ENCODE measurements around the gene CHSY1.

The CHSY1 gene

DNA sequence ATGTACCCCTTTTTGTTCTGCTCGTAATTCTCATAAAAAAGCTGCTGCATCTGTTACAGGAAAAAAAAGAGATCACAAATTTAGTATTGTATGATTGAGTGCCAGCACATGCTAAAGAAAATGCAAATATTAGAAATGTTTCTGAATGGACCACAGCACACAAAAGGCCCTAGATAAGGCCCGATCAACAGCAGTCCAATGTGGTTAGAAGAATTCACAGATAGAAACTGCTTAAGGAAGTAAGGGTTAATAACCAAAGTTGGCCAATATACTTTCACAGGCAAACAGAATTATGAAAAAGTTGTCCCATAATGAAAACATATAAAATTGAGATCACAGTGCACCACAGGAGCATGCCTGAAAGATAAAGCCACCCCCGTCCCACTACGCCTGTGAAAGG is 72.9 kb downstream of the CHSY1 start:
- TF ChIP-seq SIN3A (IDR thresholded peaks at IDR 0.05; ENCODE audit: borderline replicate concordance, insufficient read depth, low read length) (no peak), FOXP2 (optimal IDR thresholded peaks at IDR 0.05; ENCODE audit: borderline replicate concordance, extremely low read depth, extremely low read length, insufficient read depth) (no peak), TAF1 (IDR thresholded peaks at IDR 0.05; ENCODE audit: borderline replicate concordance, insufficient read depth, low read length) (no peak), POLR2AphosphoS5 (IDR thresholded peaks at IDR 0.05; ENCODE audit: low read depth, low read length) (no peak)
- TF ChIP-seq, protein P1, sequence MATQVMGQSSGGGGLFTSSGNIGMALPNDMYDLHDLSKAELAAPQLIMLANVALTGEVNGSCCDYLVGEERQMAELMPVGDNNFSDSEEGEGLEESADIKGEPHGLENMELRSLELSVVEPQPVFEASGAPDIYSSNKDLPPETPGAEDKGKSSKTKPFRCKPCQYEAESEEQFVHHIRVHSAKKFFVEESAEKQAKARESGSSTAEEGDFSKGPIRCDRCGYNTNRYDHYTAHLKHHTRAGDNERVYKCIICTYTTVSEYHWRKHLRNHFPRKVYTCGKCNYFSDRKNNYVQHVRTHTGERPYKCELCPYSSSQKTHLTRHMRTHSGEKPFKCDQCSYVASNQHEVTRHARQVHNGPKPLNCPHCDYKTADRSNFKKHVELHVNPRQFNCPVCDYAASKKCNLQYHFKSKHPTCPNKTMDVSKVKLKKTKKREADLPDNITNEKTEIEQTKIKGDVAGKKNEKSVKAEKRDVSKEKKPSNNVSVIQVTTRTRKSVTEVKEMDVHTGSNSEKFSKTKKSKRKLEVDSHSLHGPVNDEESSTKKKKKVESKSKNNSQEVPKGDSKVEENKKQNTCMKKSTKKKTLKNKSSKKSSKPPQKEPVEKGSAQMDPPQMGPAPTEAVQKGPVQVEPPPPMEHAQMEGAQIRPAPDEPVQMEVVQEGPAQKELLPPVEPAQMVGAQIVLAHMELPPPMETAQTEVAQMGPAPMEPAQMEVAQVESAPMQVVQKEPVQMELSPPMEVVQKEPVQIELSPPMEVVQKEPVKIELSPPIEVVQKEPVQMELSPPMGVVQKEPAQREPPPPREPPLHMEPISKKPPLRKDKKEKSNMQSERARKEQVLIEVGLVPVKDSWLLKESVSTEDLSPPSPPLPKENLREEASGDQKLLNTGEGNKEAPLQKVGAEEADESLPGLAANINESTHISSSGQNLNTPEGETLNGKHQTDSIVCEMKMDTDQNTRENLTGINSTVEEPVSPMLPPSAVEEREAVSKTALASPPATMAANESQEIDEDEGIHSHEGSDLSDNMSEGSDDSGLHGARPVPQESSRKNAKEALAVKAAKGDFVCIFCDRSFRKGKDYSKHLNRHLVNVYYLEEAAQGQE (IDR thresholded peaks at IDR 0.05; ENCODE audit: insufficient read depth in 1 of 2, low read depth in 2 of 2, low read length in 2 of 2), result no peak

DNA sequence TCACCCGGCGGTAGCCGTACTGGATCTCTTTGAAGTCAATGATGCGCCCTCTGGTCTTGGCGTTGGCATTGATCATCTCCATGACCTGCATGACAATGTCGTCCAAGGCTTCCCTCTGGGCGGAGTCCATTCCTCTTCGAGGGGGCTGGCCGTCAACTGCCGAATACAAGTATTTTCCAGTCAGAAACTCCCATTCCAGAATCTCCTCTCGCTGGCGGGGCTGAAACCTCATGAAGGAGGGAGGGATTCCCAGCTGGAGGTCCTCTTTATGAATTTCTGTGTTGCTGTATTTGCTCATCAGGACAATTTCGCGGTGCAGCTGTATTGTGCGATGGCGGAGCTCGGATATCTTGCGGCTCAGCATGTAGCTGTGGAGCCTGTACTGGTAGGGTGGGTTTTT is 73.4 kb downstream of the CHSY1 start:
- TF ChIP-seq FOXP2 (optimal IDR thresholded peaks at IDR 0.05; ENCODE audit: borderline replicate concordance, extremely low read depth, extremely low read length, insufficient read depth), result no peak
- no peak for TF ChIP-seq POLR2AphosphoS5 (IDR thresholded peaks at IDR 0.05; ENCODE audit: low read depth, low read length)
- TF ChIP-seq TAF1 (IDR thresholded peaks at IDR 0.05; ENCODE audit: borderline replicate concordance, insufficient read depth, low read length), result no peak
- TF ChIP-seq, protein P1 (IDR thresholded peaks at IDR 0.05; ENCODE audit: insufficient read depth in 1 of 2, low read depth in 2 of 2, low read length in 2 of 2), result no peak
- no peak for TF ChIP-seq SIN3A (IDR thresholded peaks at IDR 0.05; ENCODE audit: borderline replicate concordance, insufficient read depth, low read length)

DNA sequence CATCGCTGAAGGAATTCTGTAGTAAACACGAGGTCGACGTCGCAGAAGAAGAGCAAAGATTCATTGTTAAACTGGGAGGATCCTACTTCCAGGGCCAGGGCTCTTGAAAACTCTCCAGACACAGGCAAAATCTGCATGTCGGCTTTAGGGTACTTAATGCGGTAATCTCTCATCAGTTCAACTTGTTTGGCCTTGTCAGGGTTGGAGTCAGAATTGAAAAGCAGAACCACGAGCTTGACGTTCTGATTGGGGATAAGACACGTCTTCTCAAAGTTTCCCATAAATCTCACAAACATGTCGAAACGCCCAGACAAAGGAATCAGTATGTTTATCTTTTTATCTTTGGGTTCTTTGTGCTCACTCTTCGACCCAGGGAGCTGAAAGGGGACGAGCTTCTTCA is 74.0 kb downstream of the CHSY1 start:
- TF ChIP-seq SIN3A (IDR thresholded peaks at IDR 0.05; ENCODE audit: borderline replicate concordance, insufficient read depth, low read length) (no peak), TAF1 (IDR thresholded peaks at IDR 0.05; ENCODE audit: borderline replicate concordance, insufficient read depth, low read length) (no peak), POLR2AphosphoS5 (IDR thresholded peaks at IDR 0.05; ENCODE audit: low read depth, low read length) (no peak), FOXP2 (optimal IDR thresholded peaks at IDR 0.05; ENCODE audit: borderline replicate concordance, extremely low read depth, extremely low read length, insufficient read depth) (no peak)
- TF ChIP-seq, protein P1 (IDR thresholded peaks at IDR 0.05; ENCODE audit: insufficient read depth in 1 of 2, low read depth in 2 of 2, low read length in 2 of 2), result no peak

DNA sequence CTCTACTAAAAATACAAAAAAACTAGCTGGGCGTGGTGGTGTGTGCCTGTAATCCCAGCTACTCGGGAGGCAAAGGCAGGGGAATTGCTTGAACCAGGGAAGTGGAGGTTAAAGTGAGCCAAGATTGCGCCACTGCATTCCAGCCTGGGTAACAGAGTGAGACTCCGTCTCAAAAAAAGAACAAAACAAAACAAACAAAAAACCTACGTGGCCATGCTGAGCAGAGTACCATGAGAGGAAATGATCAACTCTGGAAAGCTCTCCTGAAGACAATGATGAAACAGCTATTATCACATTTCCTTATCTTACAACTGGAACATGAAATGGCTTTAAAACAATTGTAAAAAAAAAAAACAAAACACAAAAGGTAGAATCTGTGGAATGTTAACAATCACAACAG is 75.2 kb downstream of the CHSY1 start:
- TF ChIP-seq SIN3A (IDR thresholded peaks at IDR 0.05; ENCODE audit: borderline replicate concordance, insufficient read depth, low read length) (no peak), POLR2AphosphoS5 (IDR thresholded peaks at IDR 0.05; ENCODE audit: low read depth, low read length) (no peak), FOXP2 (optimal IDR thresholded peaks at IDR 0.05; ENCODE audit: borderline replicate concordance, extremely low read depth, extremely low read length, insufficient read depth) (no peak), TAF1 (IDR thresholded peaks at IDR 0.05; ENCODE audit: borderline replicate concordance, insufficient read depth, low read length) (no peak)
- TF ChIP-seq, protein P1 (IDR thresholded peaks at IDR 0.05; ENCODE audit: insufficient read depth in 1 of 2, low read depth in 2 of 2, low read length in 2 of 2), result no peak

DNA sequence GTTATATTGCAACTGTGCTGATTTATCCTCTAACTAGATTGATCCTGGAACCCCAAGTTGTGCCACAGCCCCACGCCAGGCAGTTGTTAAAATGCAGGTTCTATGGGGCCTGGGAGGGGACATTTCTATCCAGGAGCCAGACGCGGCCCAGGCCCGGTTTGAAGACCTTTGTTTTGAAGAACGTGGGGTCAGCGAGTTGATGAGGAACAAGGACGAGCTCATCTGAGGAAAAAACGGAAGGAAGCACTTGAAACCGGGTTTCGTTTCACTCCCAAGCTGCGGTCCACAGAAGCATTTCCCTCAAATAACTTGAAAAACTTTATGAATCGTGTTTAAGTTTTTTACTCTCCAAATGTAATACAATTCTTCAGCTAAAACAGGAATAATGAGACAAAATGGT is 76.4 kb downstream of the CHSY1 start:
- TF ChIP-seq SIN3A (IDR thresholded peaks at IDR 0.05; ENCODE audit: borderline replicate concordance, insufficient read depth, low read length) (no peak), POLR2AphosphoS5 (IDR thresholded peaks at IDR 0.05; ENCODE audit: low read depth, low read length) (no peak), FOXP2 (optimal IDR thresholded peaks at IDR 0.05; ENCODE audit: borderline replicate concordance, extremely low read depth, extremely low read length, insufficient read depth) (no peak), TAF1 (IDR thresholded peaks at IDR 0.05; ENCODE audit: borderline replicate concordance, insufficient read depth, low read length) (no peak)
- TF ChIP-seq, protein P1 (IDR thresholded peaks at IDR 0.05; ENCODE audit: insufficient read depth in 1 of 2, low read depth in 2 of 2, low read length in 2 of 2), result no peak

Measured in PFSK-1 (cell line).